ENCODE results near the gene CERS6. TPM values are rescaled to one million over a fixed set of nuclear protein-coding genes. Genes with fewer than 3 reads are reported as not detected.

Gene CERS6
- total and polyA plus RNA-seq, 4 donors, result 4.3 to 25.8 (median 13.6) TPM

DNA sequence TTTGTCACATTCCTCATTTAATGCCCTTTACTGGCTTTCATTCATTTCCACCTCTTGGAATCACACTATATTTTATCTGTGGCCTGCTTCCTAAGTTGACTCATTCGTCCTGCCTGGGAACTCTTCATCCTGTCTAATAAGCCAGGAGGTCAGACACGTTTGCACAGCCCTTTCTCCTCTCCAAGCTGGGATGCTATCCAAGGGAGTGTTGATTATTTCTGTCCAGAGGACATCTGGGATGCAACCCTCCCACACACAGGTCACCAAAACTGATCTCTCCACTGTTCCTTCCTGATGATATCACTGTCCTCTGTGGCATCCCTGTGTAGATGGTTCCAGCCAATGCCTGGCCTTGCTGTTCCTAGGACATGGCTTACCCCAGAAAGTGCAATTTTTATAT lies 266.5 kb downstream of the CERS6 start:
- TF ChIP-seq, protein P1, sequence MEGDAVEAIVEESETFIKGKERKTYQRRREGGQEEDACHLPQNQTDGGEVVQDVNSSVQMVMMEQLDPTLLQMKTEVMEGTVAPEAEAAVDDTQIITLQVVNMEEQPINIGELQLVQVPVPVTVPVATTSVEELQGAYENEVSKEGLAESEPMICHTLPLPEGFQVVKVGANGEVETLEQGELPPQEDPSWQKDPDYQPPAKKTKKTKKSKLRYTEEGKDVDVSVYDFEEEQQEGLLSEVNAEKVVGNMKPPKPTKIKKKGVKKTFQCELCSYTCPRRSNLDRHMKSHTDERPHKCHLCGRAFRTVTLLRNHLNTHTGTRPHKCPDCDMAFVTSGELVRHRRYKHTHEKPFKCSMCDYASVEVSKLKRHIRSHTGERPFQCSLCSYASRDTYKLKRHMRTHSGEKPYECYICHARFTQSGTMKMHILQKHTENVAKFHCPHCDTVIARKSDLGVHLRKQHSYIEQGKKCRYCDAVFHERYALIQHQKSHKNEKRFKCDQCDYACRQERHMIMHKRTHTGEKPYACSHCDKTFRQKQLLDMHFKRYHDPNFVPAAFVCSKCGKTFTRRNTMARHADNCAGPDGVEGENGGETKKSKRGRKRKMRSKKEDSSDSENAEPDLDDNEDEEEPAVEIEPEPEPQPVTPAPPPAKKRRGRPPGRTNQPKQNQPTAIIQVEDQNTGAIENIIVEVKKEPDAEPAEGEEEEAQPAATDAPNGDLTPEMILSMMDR (IDR thresholded peaks at IDR 0.05; ENCODE audit: control extremely low read depth, extremely low read depth), result no peak
- WGBS, 2 donors, result 46 to 79% methylated on average over 2 of the region's 2 CpGs
- Histone ChIP-seq H3K9ac (ENCODE audit: insufficient read depth in 1 of 2, low read length in 2 of 2) (no peak overlapping the region), H3K27me3 (ENCODE audit: control insufficient read depth in 3 of 3, insufficient read depth in 3 of 3, low read length in 2 of 3) (no peaks in the 10 kb centered on the region), H3K4me1 (ENCODE audit: control insufficient read depth in 5 of 5, insufficient read depth in 5 of 5, low read length in 5 of 5) (peaks cover 0 to 8% (median 0%) of the 10 kb centered on the region in 5 donors), H3K9me3 (ENCODE audit: control insufficient read depth in 4 of 4, insufficient read depth in 3 of 4, low read length in 3 of 4) (no peaks in the 10 kb centered on the region), H3K36me3 (ENCODE audit: control insufficient read depth in 4 of 4, insufficient read depth in 4 of 4, low read length in 4 of 4) (peaks cover 0 to 9% (median 4%) of the 10 kb centered on the region in 4 donors), H3K4me3 (no peak overlapping the region), H3K27ac (ENCODE audit: low read depth in 1 of 2, low read length in 1 of 2) (peak overlapping the region in 1 of 2 donors; percentile 91)
- ATAC-seq (ENCODE audit: insufficient read depth, low FRiP score) (no peak), DNase-seq (peak in 2 of 3 donors; percentile 22 to 28)

DNA sequence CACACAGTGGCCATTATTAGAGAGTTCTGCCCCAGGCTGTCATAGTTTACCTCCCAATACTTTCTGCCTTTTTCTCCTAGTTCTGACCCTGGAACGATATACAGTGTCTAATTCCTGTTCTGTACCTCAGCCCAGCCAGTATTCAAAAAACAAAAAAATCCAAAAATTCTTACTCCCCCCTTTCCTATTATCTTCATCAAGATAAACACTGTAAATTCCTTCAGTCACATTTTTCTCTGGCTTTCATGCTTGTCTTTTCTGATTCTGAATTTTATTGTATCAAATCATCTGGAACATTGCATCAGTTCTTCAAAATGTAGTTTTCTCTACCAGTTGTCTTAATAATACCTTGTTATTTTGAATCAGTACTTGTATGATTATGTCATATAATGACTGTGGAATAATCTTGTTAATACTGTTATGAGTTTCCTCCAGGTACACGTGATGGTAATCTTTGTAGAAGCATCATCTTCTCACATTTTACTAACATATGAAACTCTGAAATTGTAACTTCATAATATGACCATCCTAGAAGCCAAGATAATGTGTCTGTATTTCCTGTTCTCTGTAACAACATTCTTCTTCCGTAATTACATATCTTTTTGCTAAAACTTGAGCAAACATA lies 267.3 kb downstream of the CERS6 start:
- Histone ChIP-seq H3K9ac (ENCODE audit: insufficient read depth in 1 of 2, low read length in 2 of 2) (no peak overlapping the region), H3K4me3 (no peak overlapping the region), H3K36me3 (ENCODE audit: control insufficient read depth in 4 of 4, insufficient read depth in 4 of 4, low read length in 4 of 4) (peaks cover 0 to 6% (median 4%) of the 10 kb centered on the region in 4 donors), H3K9me3 (ENCODE audit: control insufficient read depth in 4 of 4, insufficient read depth in 3 of 4, low read length in 3 of 4) (no peaks in the 10 kb centered on the region), H3K27ac (ENCODE audit: low read depth in 1 of 2, low read length in 1 of 2) (peak overlapping the region in 1 of 2 donors; percentile 91), H3K4me1 (ENCODE audit: control insufficient read depth in 5 of 5, insufficient read depth in 5 of 5, low read length in 5 of 5) (peaks cover 0 to 8% (median 0%) of the 10 kb centered on the region in 5 donors), H3K27me3 (ENCODE audit: control insufficient read depth in 3 of 3, insufficient read depth in 3 of 3, low read length in 2 of 3) (no peaks in the 10 kb centered on the region)
- TF ChIP-seq, protein P1 (IDR thresholded peaks at IDR 0.05; ENCODE audit: control extremely low read depth, extremely low read depth), result no peak
- 74 to 75% methylated on average over 3 of the region's 3 CpGs for WGBS, 2 donors
- no peak for DNase-seq
- ATAC-seq (ENCODE audit: insufficient read depth, low FRiP score), result no peak

DNA sequence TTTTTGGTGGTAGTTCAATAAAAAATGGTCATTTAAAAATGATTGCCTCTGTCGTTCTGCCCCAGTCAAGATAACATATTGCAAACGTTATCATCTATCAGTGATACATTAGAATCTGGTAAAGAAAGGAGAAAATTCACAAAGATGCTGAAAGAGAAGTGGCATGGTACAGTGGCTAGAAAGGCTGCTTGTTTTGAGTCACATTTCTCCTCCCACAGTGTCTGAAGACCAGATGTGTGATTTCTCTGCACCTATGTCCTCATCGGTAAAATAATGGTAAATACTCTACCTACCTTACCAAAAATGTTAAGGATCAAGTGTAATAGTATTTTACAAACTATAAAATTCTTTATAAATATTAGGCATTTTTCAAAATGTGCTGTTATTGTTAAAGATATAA lies 270.3 kb downstream of the CERS6 start:
- ATAC-seq (ENCODE audit: insufficient read depth, low FRiP score), result no peak
- H3K36me3 ChIP-seq (ENCODE audit: control insufficient read depth in 4 of 4, insufficient read depth in 4 of 4, low read length in 4 of 4), result no peaks in the 10 kb centered on the region
- WGBS, 2 donors, result 75 to 99% methylated on average over 3 of the region's 3 CpGs
- no peaks in the 10 kb centered on the region for H3K9me3 ChIP-seq (ENCODE audit: control insufficient read depth in 4 of 4, insufficient read depth in 3 of 4, low read length in 3 of 4)
- no peak for DNase-seq
- H3K4me3 ChIP-seq, result no peak overlapping the region
- no peak overlapping the region for H3K27ac ChIP-seq (ENCODE audit: low read depth in 1 of 2, low read length in 1 of 2)
- H3K4me1 ChIP-seq (ENCODE audit: control insufficient read depth in 5 of 5, insufficient read depth in 5 of 5, low read length in 5 of 5), result peaks cover 0 to 8% (median 0%) of the 10 kb centered on the region in 5 donors
- TF ChIP-seq, protein P1 (IDR thresholded peaks at IDR 0.05; ENCODE audit: control extremely low read depth, extremely low read depth), result no peak
- no peak overlapping the region for H3K9ac ChIP-seq (ENCODE audit: insufficient read depth in 1 of 2, low read length in 2 of 2)
- no peaks in the 10 kb centered on the region for H3K27me3 ChIP-seq (ENCODE audit: control insufficient read depth in 3 of 3, insufficient read depth in 3 of 3, low read length in 2 of 3)

Data from lung (tissue), 12 donors.